HepG2 (cell line): ENCODE measurements around the gene RABEP1. TPM values are rescaled to one million over a fixed set of nuclear protein-coding genes. Genes with fewer than 3 reads are reported as not detected.

ENCODE experiments used
- IKZF1 ChIP-seq: fragments of 450-650 bp; IDR thresholded peaks from 2 replicates; pipeline ENCODE4 v1.7.1; 2016
- JDP2 ChIP-seq: sonication (generic); formaldehyde crosslinking; IDR thresholded peaks from 2 replicates; pipeline ENCODE4 v1.8.1; 2022; ENCODE audit warnings: missing genetic modification reagents, borderline replicate concordance
- MBD4 ChIP-seq: IDR thresholded peaks from 2 replicates; pipeline ENCODE4 v1.6.1; 2012; ENCODE audit warnings: low read length, inconsistent platforms, borderline replicate concordance
- MTA3 ChIP-seq: sonication (generic); formaldehyde crosslinking; IDR thresholded peaks from 2 replicates; pipeline ENCODE4 v1.4.0; 2020; ENCODE audit warnings: missing genetic modification reagents
- NCOR1 ChIP-seq: fragments of 200-600 bp; sonication (generic); IDR thresholded peaks from 2 replicates; pipeline ENCODE4 v1.7.0; 2017; ENCODE audit warnings: antibody characterized with exemption, low read length, borderline replicate concordance
- NFYB ChIP-seq: sonication (generic); formaldehyde crosslinking; IDR thresholded peaks from 2 replicates; pipeline ENCODE4 v1.4.0; 2020; ENCODE audit warnings: missing genetic modification reagents
- RCOR2 ChIP-seq: IDR thresholded peaks from 2 replicates; pipeline ENCODE4 v1.6.1; 2016; ENCODE audit warnings: missing biosample characterization, missing genetic modification reagents
- SOX5 ChIP-seq: IDR thresholded peaks from 2 replicates; pipeline ENCODE4 v1.6.1; 2016; ENCODE audit warnings: borderline replicate concordance
- SP1 ChIP-seq, 2 experiments: fragments of 450-650 bp in 1 of 2; sonication (generic) in 1 of 2; formaldehyde crosslinking in 1 of 2; IDR thresholded peaks; 2 replicates each; pipeline versions ENCODE4 v1.4.0 to v1.6.1; 2016 to 2020; ENCODE audit warnings: missing genetic modification reagents in 1 of 2
- SYNCRIP ChIP-seq: fragments of 200-400 bp; formaldehyde crosslinking; IDR thresholded peaks from 2 replicates; pipeline ENCODE4 v1.6.1; 2018; ENCODE audit warnings: mild to moderate bottlenecking, low read depth, low read length; ENCODE audit not compliant: insufficient read depth
- TCF7L2 ChIP-seq: IDR thresholded peaks from 2 replicates; pipeline ENCODE4 v1.6.1; 2011; ENCODE audit warnings: mild to moderate bottlenecking, low read depth, low read length, moderate library complexity
- TGIF2 ChIP-seq: IDR thresholded peaks from 2 replicates; pipeline ENCODE4 v1.6.1; 2016; ENCODE audit warnings: control low read depth, missing compliant biosample characterization
- ZFP82 ChIP-seq: sonication (generic); formaldehyde crosslinking; IDR thresholded peaks from 2 replicates; pipeline ENCODE4 v1.5.1; 2020; ENCODE audit warnings: mild to moderate bottlenecking, missing genetic modification reagents, borderline replicate concordance
- ZNF205 ChIP-seq: IDR thresholded peaks from 2 replicates; pipeline ENCODE4 v1.6.1; 2018; ENCODE audit warnings: missing biosample characterization, missing genetic modification reagents
- ZSCAN22 ChIP-seq: sonication (generic); formaldehyde crosslinking; IDR thresholded peaks from 2 replicates; pipeline ENCODE4 v1.4.0; 2020; ENCODE audit warnings: mild to moderate bottlenecking, missing genetic modification reagents
- ZSCAN9 ChIP-seq: IDR thresholded peaks from 2 replicates; pipeline ENCODE4 v1.6.1; 2016; ENCODE audit warnings: borderline replicate concordance
- polyA plus RNA-seq, 8 experiments: library from polyadenylated mRNA; depleted of rRNA in 3 of 8; stranded (reverse) in 7 of 8; unstranded in 1 of 8; fragments of >200 nt; fragmentation: Illumina TruSeq in 4 of 8; extraction: Trizol in 4 of 8; gene quantifications; 2 replicates each; pipeline versions ENCODE4 v1.2.1 to v1.2.3, GENCODE V29; 2011 to 2016; ENCODE audit warnings: low read depth in 4 of 8, missing spikeins in 1 of 8, mixed read lengths in 1 of 8; ENCODE audit not compliant: insufficient read depth in 1 of 8
- total RNA-seq, 5 experiments: library from RNA; depleted of rRNA; stranded (reverse); fragments of >200 nt; fragmentation: Illumina TruSeq; extraction: Trizol; gene quantifications; 2 replicates each; pipeline ENCODE4 v1.2.3, GENCODE V29; 2016; ENCODE audit warnings: low read depth in 1 of 5
- TF ChIP-seq, protein P1 (sequence below): sonication (generic); formaldehyde crosslinking; IDR thresholded peaks from 2 replicates; pipeline ENCODE4 v1.4.0; 2020; ENCODE audit warnings: mild to moderate bottlenecking, missing genetic modification reagents
- TF ChIP-seq, protein P2 (sequence below): sonication (generic); formaldehyde crosslinking; IDR thresholded peaks from 2 replicates; pipeline ENCODE4 v1.4.0; 2020; ENCODE audit warnings: missing genetic modification reagents, borderline replicate concordance
- TF ChIP-seq, protein P3 (sequence below): sonication (generic); formaldehyde crosslinking; conservative IDR thresholded peaks from 2 replicates; pipeline ENCODE4 v1.4.0; 2020; ENCODE audit warnings: missing genetic modification reagents

Gene RABEP1
- total and polyA plus RNA-seq, 2 of the 13 experiments (the other 11 are each of a cell fraction or from before 2014, with no cell fraction given), result 13.7 to 41.5 TPM

DNA sequence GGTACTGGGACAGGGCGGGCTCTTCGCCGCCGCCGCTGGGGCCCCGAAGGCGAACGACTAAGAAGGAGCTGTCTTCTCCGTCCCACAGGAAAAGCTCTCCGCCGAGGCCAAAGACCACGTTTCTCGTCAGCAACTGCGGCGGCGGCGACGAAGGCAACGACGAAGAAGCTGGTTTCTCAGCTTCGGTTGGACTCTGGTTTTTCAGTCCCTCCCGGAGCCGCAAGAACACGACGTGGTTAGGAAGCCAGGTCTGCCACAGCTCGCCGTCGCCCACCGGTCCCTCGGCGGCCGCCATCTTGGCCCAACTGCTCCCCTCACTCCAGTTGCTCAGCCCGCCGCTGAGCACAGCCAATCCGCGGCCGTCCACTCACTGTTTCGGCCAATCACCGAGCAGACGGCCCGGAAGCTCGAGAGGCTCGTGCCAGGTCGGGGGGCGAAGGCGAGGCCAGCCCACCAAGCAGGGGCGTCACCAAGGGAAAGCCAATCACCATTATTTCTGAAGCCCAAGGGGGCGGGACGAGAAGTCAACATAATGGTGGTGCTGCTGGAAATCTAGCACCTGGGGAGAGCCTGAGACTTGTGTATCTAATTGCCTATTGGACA is 137.4 kb downstream of the RABEP1 start, which contains the start of gene NUP88 (continued):
- TF ChIP-seq JDP2, result no peak
- TF ChIP-seq TGIF2 (CRISPR knock-in tag), result peak; percentile 33; the same call in 1 of the 2 replicates
- TF ChIP-seq NCOR1, result no peak
- peak; percentile 95 for TF ChIP-seq NFYB (CRISPR knock-in tag)
- TF ChIP-seq, protein P1, sequence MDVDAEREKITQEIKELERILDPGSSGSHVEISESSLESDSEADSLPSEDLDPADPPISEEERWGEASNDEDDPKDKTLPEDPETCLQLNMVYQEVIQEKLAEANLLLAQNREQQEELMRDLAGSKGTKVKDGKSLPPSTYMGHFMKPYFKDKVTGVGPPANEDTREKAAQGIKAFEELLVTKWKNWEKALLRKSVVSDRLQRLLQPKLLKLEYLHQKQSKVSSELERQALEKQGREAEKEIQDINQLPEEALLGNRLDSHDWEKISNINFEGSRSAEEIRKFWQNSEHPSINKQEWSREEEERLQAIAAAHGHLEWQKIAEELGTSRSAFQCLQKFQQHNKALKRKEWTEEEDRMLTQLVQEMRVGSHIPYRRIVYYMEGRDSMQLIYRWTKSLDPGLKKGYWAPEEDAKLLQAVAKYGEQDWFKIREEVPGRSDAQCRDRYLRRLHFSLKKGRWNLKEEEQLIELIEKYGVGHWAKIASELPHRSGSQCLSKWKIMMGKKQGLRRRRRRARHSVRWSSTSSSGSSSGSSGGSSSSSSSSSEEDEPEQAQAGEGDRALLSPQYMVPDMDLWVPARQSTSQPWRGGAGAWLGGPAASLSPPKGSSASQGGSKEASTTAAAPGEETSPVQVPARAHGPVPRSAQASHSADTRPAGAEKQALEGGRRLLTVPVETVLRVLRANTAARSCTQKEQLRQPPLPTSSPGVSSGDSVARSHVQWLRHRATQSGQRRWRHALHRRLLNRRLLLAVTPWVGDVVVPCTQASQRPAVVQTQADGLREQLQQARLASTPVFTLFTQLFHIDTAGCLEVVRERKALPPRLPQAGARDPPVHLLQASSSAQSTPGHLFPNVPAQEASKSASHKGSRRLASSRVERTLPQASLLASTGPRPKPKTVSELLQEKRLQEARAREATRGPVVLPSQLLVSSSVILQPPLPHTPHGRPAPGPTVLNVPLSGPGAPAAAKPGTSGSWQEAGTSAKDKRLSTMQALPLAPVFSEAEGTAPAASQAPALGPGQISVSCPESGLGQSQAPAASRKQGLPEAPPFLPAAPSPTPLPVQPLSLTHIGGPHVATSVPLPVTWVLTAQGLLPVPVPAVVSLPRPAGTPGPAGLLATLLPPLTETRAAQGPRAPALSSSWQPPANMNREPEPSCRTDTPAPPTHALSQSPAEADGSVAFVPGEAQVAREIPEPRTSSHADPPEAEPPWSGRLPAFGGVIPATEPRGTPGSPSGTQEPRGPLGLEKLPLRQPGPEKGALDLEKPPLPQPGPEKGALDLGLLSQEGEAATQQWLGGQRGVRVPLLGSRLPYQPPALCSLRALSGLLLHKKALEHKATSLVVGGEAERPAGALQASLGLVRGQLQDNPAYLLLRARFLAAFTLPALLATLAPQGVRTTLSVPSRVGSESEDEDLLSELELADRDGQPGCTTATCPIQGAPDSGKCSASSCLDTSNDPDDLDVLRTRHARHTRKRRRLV (CRISPR knock-in tag), result no peak
- TF ChIP-seq MBD4, result no peak
- TF ChIP-seq ZSCAN22 (CRISPR knock-in tag), result no peak
- TF ChIP-seq TCF7L2, result no peak
- no peak for TF ChIP-seq SP1 (IDR thresholded peaks at IDR 0.05)
- peak; percentile 47 for TF ChIP-seq SP1 (CRISPR knock-in tag; IDR thresholded peaks at IDR 0.05)
- TF ChIP-seq MTA3, result no peak
- 0 out of 2 replicates have a peak, but pooled peaks have one; percentile 42 for TF ChIP-seq ZFP82 (CRISPR knock-in tag)
- TF ChIP-seq IKZF1, result no peak
- TF ChIP-seq, protein P2, sequence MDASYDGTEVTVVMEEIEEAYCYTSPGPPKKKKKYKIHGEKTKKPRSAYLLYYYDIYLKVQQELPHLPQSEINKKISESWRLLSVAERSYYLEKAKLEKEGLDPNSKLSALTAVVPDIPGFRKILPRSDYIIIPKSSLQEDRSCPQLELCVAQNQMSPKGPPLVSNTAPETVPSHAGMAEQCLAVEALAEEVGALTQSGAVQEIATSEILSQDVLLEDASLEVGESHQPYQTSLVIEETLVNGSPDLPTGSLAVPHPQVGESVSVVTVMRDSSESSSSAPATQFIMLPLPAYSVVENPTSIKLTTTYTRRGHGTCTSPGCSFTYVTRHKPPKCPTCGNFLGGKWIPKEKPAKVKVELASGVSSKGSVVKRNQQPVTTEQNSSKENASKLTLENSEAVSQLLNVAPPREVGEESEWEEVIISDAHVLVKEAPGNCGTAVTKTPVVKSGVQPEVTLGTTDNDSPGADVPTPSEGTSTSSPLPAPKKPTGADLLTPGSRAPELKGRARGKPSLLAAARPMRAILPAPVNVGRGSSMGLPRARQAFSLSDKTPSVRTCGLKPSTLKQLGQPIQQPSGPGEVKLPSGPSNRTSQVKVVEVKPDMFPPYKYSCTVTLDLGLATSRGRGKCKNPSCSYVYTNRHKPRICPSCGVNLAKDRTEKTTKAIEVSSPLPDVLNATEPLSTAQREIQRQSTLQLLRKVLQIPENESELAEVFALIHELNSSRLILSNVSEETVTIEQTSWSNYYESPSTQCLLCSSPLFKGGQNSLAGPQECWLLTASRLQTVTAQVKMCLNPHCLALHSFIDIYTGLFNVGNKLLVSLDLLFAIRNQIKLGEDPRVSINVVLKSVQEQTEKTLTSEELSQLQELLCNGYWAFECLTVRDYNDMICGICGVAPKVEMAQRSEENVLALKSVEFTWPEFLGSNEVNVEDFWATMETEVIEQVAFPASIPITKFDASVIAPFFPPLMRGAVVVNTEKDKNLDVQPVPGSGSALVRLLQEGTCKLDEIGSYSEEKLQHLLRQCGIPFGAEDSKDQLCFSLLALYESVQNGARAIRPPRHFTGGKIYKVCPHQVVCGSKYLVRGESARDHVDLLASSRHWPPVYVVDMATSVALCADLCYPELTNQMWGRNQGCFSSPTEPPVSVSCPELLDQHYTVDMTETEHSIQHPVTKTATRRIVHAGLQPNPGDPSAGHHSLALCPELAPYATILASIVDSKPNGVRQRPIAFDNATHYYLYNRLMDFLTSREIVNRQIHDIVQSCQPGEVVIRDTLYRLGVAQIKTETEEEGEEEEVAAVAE (CRISPR knock-in tag), result peak; percentile 19; the same call in 1 of the 2 replicates
- TF ChIP-seq, protein P3, sequence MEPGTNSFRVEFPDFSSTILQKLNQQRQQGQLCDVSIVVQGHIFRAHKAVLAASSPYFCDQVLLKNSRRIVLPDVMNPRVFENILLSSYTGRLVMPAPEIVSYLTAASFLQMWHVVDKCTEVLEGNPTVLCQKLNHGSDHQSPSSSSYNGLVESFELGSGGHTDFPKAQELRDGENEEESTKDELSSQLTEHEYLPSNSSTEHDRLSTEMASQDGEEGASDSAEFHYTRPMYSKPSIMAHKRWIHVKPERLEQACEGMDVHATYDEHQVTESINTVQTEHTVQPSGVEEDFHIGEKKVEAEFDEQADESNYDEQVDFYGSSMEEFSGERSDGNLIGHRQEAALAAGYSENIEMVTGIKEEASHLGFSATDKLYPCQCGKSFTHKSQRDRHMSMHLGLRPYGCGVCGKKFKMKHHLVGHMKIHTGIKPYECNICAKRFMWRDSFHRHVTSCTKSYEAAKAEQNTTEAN, result no peak
- TF ChIP-seq RCOR2 (CRISPR knock-in tag), result no peak
- no peak for TF ChIP-seq SOX5 (CRISPR knock-in tag)
- no peak for TF ChIP-seq ZSCAN9 (CRISPR knock-in tag)
- TF ChIP-seq ZNF205 (CRISPR knock-in tag), result peak; percentile 34; the same call in 1 of the 2 replicates
- TF ChIP-seq SYNCRIP, result no peak
